H1 (cell line): Measurements from ENCODE around the gene CTBP2.
A peak's percentile ranks its signal among the peaks of the same experiment; 100 is the strongest.

Experiments used
- EP300 ChIP-seq, 2 experiments: IDR thresholded peaks; 1 replicate in 1 of 2; 2 replicates in 1 of 2; pipeline ENCODE4 v1.6.1; 2011 to 2012; ENCODE audit warnings: low read depth in 2 of 2, low read length in 2 of 2, mild to moderate bottlenecking in 2 of 2, borderline replicate concordance in 1 of 2, inconsistent platforms in 1 of 2, moderate library complexity in 1 of 2
- FOSL1 ChIP-seq: IDR thresholded peaks from 2 replicates; pipeline ENCODE4 v1.6.1; 2011; ENCODE audit warnings: mild to moderate bottlenecking, low read depth, low read length, moderate library complexity; ENCODE audit not compliant: insufficient read depth
- JUND ChIP-seq: IDR thresholded peaks from 2 replicates; pipeline ENCODE4 v1.6.1; 2011; ENCODE audit warnings: mild to moderate bottlenecking, improper control_type of control experiment, low read length
- NANOG ChIP-seq: IDR thresholded peaks from 2 replicates; pipeline ENCODE4 v1.6.1; 2011; ENCODE audit warnings: low read length, low read depth, mild to moderate bottlenecking, inconsistent platforms; ENCODE audit not compliant: insufficient read depth, poor library complexity, severe bottlenecking
- RAD21 ChIP-seq, 2 experiments: IDR thresholded peaks in 1 of 2; conservative IDR thresholded peaks in 1 of 2; 2 replicates each; pipeline ENCODE4 v1.6.1; 2011; ENCODE audit warnings: low read depth in 2 of 2, low read length in 2 of 2, improper control_type of control experiment in 1 of 2, inconsistent platforms in 1 of 2, mild to moderate bottlenecking in 1 of 2, moderate library complexity in 1 of 2
- TF ChIP-seq, protein P1 (sequence below), 3 experiments: IDR thresholded peaks; 1 replicate in 2 of 3; 2 replicates in 1 of 3; pipeline versions ENCODE4 v1.5.1 to v1.6.1; 2011; ENCODE audit warnings: low read length in 3 of 3, mild to moderate bottlenecking in 3 of 3, inconsistent platforms in 2 of 3, low read depth in 1 of 3, moderate library complexity in 1 of 3; ENCODE audit not compliant: insufficient read depth in 1 of 3; ENCODE audit errors: control extremely low read depth in 1 of 3

DNA sequence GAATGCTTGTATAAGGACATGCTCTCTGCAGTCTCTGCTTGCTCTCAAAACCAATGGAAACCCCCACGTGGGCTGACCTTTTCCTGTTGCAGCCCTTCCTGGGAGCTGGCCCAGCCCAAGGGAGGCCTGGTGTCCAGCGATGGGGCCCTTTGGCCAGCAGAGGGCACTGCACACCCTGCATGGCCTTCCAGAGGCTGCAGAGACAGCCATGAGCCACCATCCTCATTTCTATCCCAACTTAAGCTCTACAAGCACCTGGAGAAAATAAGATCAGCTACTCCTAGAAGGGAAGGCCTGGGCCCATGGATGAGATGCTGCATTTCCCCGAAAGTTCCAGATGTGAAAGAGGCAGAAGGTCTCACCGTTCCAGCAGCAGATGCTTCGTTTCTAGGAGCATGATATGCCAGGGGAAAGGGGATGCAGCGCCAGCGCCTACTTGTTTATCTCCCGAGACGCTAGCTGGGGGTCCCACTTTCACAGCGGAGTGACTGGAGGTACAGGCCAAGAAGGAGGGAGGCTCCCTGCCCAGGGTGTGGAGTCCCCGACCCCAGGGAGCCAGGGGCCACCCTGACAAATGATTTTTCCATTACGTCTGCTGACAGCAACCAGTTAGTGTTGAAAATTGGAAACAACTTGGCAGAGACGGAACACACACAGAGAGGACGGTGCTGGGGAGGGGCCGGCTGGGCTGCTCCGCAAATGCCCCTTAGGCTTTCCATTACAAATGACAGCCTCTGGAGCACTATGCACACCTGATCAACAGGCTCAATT, 112.1 kb downstream of the CTBP2 start:
- TF ChIP-seq JUND: peak; percentile 86
- TF ChIP-seq, protein P1, sequence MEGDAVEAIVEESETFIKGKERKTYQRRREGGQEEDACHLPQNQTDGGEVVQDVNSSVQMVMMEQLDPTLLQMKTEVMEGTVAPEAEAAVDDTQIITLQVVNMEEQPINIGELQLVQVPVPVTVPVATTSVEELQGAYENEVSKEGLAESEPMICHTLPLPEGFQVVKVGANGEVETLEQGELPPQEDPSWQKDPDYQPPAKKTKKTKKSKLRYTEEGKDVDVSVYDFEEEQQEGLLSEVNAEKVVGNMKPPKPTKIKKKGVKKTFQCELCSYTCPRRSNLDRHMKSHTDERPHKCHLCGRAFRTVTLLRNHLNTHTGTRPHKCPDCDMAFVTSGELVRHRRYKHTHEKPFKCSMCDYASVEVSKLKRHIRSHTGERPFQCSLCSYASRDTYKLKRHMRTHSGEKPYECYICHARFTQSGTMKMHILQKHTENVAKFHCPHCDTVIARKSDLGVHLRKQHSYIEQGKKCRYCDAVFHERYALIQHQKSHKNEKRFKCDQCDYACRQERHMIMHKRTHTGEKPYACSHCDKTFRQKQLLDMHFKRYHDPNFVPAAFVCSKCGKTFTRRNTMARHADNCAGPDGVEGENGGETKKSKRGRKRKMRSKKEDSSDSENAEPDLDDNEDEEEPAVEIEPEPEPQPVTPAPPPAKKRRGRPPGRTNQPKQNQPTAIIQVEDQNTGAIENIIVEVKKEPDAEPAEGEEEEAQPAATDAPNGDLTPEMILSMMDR (IDR thresholded peaks at IDR 0.05; ENCODE audit: control extremely low read depth in 1 of 3, insufficient read depth in 1 of 3, low read depth in 1 of 3, low read length in 3 of 3): peak; percentile 94 to 98 (median 95)
- no peak for TF ChIP-seq NANOG
- TF ChIP-seq RAD21 (IDR thresholded peaks at IDR 0.05 in 1 of 2, conservative IDR thresholded peaks at IDR 0.05 in 1 of 2; ENCODE audit: low read depth in 2 of 2, low read length in 2 of 2): peak; percentile 86 to 90
- TF ChIP-seq EP300 (IDR thresholded peaks at IDR 0.05; ENCODE audit: borderline replicate concordance in 1 of 2, low read depth in 2 of 2, low read length in 2 of 2): peak in 1 of 2 experiments; percentile 41; a peak in 1 of 3 replicates
- no peak for TF ChIP-seq FOSL1
